ENCODE measurements around the gene EZH1. TPM values are rescaled to one million over a fixed set of nuclear protein-coding genes. Genes with fewer than 3 reads are reported as not detected.

Gene EZH1
- total RNA-seq, 1 experiment from 2014 or later, result 22.4 TPM

GRCh38 chr17:42775534-42776098 lies 30.8 kb upstream of the EZH1 start (continued):
- TF ChIP-seq ATF2 (CRISPR knock-in tag; IDR thresholded peaks at IDR 0.05; ENCODE audit: borderline replicate concordance, low read depth) (no peak), NFATC4 (CRISPR knock-in tag; IDR thresholded peaks at IDR 0.05) (no peak), USF1 (CRISPR knock-in tag; IDR thresholded peaks at IDR 0.05) (no peak), RORB (CRISPR knock-in tag; IDR thresholded peaks at IDR 0.05) (no peak), NR1H2 (CRISPR knock-in tag; IDR thresholded peaks at IDR 0.05) (no peak), CBFB (CRISPR knock-in tag; IDR thresholded peaks at IDR 0.05; ENCODE audit: low read depth) (no peak), NFE2L1 (CRISPR knock-in tag; IDR thresholded peaks at IDR 0.05) (no peak)

GRCh38 chr17:42774066-42774745 lies 29.4 kb upstream of the EZH1 start:
- H3K4me1 Mint-ChIP-seq, result peaks cover 8% of the 10 kb centered on the region
- ATAC-seq (no peak), DNase-seq (ENCODE audit: low spot score) (no peak)
- CTCF ChIA-PET, result interaction anchor here (0.5 to 2.9 kb wide), 7 partner anchors 11 to 927 kb away, joined by 4 to 44 read pairs (median 8); partner anchors contain the start of genes BECN1, PSMC3IP and RAMP2
- H3K27me3 Mint-ChIP-seq (ENCODE audit: low read depth), result no peaks in the 10 kb centered on the region
- H3K27ac Mint-ChIP-seq, result peak overlapping the region; percentile 97
- H3K4me3 Mint-ChIP-seq, result peak overlapping the region; percentile 99
- no peak for TF ChIP-seq ZSCAN18 (CRISPR knock-in tag; IDR thresholded peaks at IDR 0.05)
- H3K36me3 Mint-ChIP-seq, result peaks cover 30% of the 10 kb centered on the region
- POLR2A ChIA-PET, result interaction anchor here (1.4 to 1.6 kb wide), 2 partner anchors 14 to 24 kb away, joined by 5 to 8 read pairs; partner anchors contain the start of genes CNTD1, COA3 and RAMP2
- no peaks in the 10 kb centered on the region for H3K9me3 Mint-ChIP-seq

GRCh38 chr17:42773290-42774035 lies 28.6 kb upstream of the EZH1 start, which contains the start of gene VPS25:
VPS25 (plus strand) TSS chr17:42773449; CDS start chr17:42773476, 27 bp downstream.
- peak within 1 kb of the TSS; percentile 99 for H3K4me3 Mint-ChIP-seq
- no peaks in the 10 kb centered on the region for H3K9me3 Mint-ChIP-seq
- POLR2A ChIA-PET, result interaction anchor here (1.0 to 1.6 kb wide), 3 partner anchors 13 to 50 kb away, joined by 4 to 8 read pairs (median 5); partner anchors contain the start of genes BECN1, CNTD1, COA3 and RAMP2
- DNase-seq (ENCODE audit: low spot score) (peak; percentile 77), ATAC-seq (peak; percentile 94)
- H3K27ac Mint-ChIP-seq, result peak within 1 kb of the TSS; percentile 97
- no peaks in the 10 kb centered on the region; the same call in 1 of the 2 replicates for H3K27me3 Mint-ChIP-seq (ENCODE audit: low read depth)
- CTCF ChIA-PET, result interaction anchor here (0.5 to 2.9 kb wide), 9 partner anchors 10 to 926 kb away, joined by 3 to 44 read pairs (median 4); partner anchors contain the start of genes BECN1, PSMC3IP and RAMP2
- peaks cover 7% of the 10 kb centered on the region for H3K4me1 Mint-ChIP-seq
- H3K36me3 Mint-ChIP-seq, result peaks cover 29% of the 10 kb centered on the region
- TF ChIP-seq ZNF232 (CRISPR knock-in tag; IDR thresholded peaks at IDR 0.05) (no peak; the same call in 1 of the 2 replicates), PRDM15 (CRISPR knock-in tag; IDR thresholded peaks at IDR 0.05) (0 out of 2 replicates have a peak, but pooled peaks have one; percentile 17), ZBTB43 (CRISPR knock-in tag; IDR thresholded peaks at IDR 0.05) (0 out of 2 replicates have a peak, but pooled peaks have one; percentile 42), GABPB1 (CRISPR knock-in tag; IDR thresholded peaks at IDR 0.05) (peak; percentile 85), ETV6 (CRISPR knock-in tag; IDR thresholded peaks at IDR 0.05) (peak; percentile 94), SP1 (CRISPR knock-in tag; conservative IDR thresholded peaks at IDR 0.05) (peak; percentile 49; the same call in 1 of the 2 replicates), NFE2L1 (CRISPR knock-in tag; IDR thresholded peaks at IDR 0.05) (0 out of 2 replicates have a peak, but pooled peaks have one; percentile 42), FOXP1 (CRISPR knock-in tag; IDR thresholded peaks at IDR 0.05; ENCODE audit: borderline replicate concordance) (peak; percentile 40; the same call in 1 of the 2 replicates), E2F5 (CRISPR knock-in tag; IDR thresholded peaks at IDR 0.05) (no peak), FOXK1 (CRISPR knock-in tag; IDR thresholded peaks at IDR 0.05) (0 out of 2 replicates have a peak, but pooled peaks have one; percentile 61), KAT7 (CRISPR knock-in tag; IDR thresholded peaks at IDR 0.05; ENCODE audit: borderline replicate concordance) (peak; percentile 58; the same call in 1 of the 2 replicates), ATF2 (CRISPR knock-in tag; IDR thresholded peaks at IDR 0.05; ENCODE audit: borderline replicate concordance, low read depth) (no peak)

All from WTC11 (cell line).